GM19463 (cell line): ENCODE data around the gene ANKRD40.
"Not testable (repeated sequence)": the region's sequence is repeated elsewhere in the genome, so short reads cannot be mapped to it uniquely, and the experiment has no call there.

Source experiments
- ATAC-seq: cut with Tn5 transposase; IDR thresholded peaks from one replicate; pipeline ENCODE4 v1.9.1; 2021; ENCODE audit warnings: mild to moderate bottlenecking, moderate library complexity; ENCODE audit not compliant: unreplicated experiment

The ANKRD40 gene

GRCh38 chr17:50686494-50687199 lies 21.1 kb downstream of the ANKRD40 start:
- no peak for ATAC-seq

- no peak for ATAC-seq
Observed at GRCh38 chr17:50685691-50686493, 21.8 kb downstream of the ANKRD40 start.

GRCh38 chr17:50685334-50685665 lies 22.4 kb downstream of the ANKRD40 start:
- no peak for ATAC-seq

GRCh38 chr17:50684612-50685333 lies 22.9 kb downstream of the ANKRD40 start:
- ATAC-seq = no peak

- ATAC-seq = no peak
Observed at GRCh38 chr17:50684288-50684611, 23.5 kb downstream of the ANKRD40 start.

- no peak for ATAC-seq
Observed at GRCh38 chr17:50683434-50684287, 24.1 kb downstream of the ANKRD40 start.

GRCh38 chr17:50682938-50683337 lies 24.8 kb downstream of the ANKRD40 start:
- ATAC-seq = no peak

GRCh38 chr17:50682441-50682840 lies 25.3 kb downstream of the ANKRD40 start:
- ATAC-seq = no peak

GRCh38 chr17:50681263-50682200 lies 26.2 kb downstream of the ANKRD40 start:
- ATAC-seq = no peak

- ATAC-seq = not testable (repeated sequence)
Observed at GRCh38 chr17:50680543-50681262, 27.0 kb downstream of the ANKRD40 start.

GRCh38 chr17:50680126-50680525 lies 27.6 kb downstream of the ANKRD40 start:
- no peak for ATAC-seq

GRCh38 chr17:50679008-50679544 lies 28.6 kb downstream of the ANKRD40 start:
- ATAC-seq = no peak

- no peak for ATAC-seq
Observed at GRCh38 chr17:50677851-50678375, 29.8 kb downstream of the ANKRD40 start.

- ATAC-seq = no peak
Observed at GRCh38 chr17:50676065-50676975, 31.4 kb downstream of the ANKRD40 start.

- ATAC-seq = no peak
Observed at GRCh38 chr17:50675627-50676026, 32.1 kb downstream of the ANKRD40 start.

- no peak for ATAC-seq
Observed at GRCh38 chr17:50675190-50675589, 32.5 kb downstream of the ANKRD40 start.

GRCh38 chr17:50672831-50673551 lies 34.7 kb downstream of the ANKRD40 start:
- ATAC-seq = no peak
